Left kidney (tissue), 2 donors: ENCODE measurements around the gene UTS2. TPM values are rescaled to one million over a fixed set of nuclear protein-coding genes. Genes with fewer than 3 reads are reported as not detected.

Experiments
- DNase-seq: peaks from one replicate; pipeline ENCODE4 v3.0.0-alpha.2; 2013
- polyA plus RNA-seq: library from polyadenylated mRNA; unstranded; fragments of 120-200 nt; gene quantifications from one replicate; pipeline ENCODE4 v1.2.1, GENCODE V29; 2013; ENCODE audit not compliant: insufficient read length

The UTS2 gene
- polyA plus RNA-seq, 1 donor = not detected

DNA sequence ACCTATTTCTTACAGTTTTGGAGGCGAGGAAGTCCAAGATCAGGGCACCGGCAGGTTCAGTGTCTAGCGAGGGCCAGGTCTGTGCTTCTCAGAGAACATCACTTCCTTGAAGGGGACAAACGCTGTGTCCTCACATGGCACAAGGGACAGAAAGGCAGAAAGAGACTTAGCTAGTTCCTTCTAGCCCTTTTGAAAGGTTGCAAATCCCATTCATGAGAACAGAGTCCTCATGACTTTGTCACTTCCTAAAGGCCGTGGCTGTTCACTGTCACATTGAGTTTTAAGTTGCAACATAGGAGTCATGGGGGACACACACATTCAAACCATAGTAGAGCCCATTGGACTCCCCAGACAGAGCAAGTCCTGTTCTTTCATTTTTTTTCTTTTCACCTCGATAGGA lies 41.4 kb downstream of the UTS2 start:
- DNase-seq = no peak

DNA sequence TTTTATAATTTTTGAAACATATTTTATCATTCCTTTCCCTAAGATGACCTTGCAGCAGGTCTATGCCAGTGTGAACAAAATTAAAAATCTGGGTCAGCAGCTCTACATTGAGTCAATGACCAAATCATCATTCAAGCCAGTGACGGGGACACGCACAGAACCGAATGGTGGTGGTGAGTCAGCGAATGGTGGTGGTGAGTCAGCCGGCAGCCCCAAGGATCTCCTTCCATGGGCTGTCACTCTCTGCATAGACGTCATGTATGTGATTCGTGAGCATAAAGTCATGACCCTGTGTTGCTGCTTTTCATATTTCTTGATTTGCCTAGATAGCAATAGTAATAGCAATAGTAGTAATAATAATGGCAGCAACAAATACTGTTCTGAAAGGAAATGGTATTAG lies 42.5 kb downstream of the UTS2 start:
- DNase-seq = no peak

DNA sequence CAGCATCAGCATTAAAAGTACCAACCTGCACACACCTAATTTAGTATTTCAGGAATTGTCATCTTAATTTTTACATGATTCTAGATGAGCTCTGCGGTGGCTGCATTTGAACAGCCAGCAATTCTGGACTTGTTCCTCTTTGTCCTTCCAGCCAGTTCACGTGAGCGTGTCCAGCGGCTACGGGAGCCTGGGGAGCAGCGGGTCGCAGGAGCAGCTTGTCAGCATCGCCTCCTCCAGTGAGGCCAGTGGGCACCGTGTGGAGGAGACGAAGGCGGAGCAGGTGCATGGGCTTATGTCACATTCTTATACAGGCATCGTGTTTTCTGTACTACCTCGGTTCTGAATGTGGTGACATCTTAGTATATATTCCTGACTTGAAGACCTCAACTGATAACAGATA lies 43.1 kb downstream of the UTS2 start:
- DNase-seq = no peak

DNA sequence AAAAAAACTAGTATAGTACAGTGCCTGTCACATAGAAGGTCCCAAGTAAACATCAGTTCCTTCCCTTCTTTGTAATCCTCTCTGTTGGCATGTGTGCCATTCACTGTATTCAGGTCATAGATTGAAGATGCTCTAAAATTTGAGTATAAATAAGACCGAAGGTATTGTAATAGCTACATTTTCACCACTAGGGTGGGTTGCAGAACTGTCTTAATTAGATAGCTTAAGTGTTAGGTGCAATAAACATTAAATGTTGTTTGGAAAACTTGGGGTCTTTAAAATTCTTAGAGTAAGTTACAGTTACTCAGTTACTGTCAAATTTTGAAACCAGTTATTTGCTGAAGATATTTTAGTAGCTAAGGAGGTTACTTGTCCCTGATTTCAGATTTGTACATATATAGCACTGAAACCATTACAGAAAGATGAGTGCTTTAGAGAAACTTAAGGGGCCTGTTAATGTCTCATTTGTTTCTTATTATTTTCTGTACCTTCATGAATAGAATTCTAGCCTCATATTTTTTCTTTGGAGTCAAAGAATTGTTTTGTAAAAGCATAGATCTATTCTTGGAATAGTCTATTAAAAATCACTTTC lies 44.5 kb downstream of the UTS2 start:
- no peak for DNase-seq

DNA sequence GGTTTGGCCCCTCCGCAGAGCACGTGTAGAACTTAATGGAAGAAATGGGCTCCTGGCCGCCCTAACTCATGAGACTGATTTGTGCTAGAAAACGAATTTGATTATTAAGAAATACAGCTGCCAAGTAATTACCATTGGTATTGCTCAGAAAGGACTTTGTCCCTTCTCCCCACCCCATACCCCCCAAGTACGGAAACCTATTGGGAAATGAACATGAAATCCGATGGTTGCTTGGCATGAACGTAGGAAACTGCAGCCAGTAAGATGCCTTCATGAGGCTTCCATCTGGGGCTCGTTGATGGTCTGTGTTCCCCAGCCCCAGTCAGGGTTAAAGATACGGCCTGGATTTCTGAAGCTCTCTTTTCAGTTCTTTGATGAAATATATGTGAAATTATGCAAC lies 47.4 kb downstream of the UTS2 start:
- DNase-seq = no peak

Other genes starting within 250 kb of the UTS2 start
- gene VAMP3, start 81.8 kb downstream of the UTS2 start, polyA plus RNA-seq = 107 TPM
- 18.9 TPM for gene PER3, start 68.8 kb downstream of the UTS2 start, polyA plus RNA-seq
- gene TNFRSF9, start 87.8 kb upstream of the UTS2 start, polyA plus RNA-seq = 0.13 TPM
- gene PARK7, start 108.6 kb upstream of the UTS2 start, polyA plus RNA-seq = 305 TPM
- 23.5 TPM for gene ERRFI1, start 173.2 kb upstream of the UTS2 start, polyA plus RNA-seq